HG03095 (cell line): ENCODE results near the gene THAP8.
A peak's percentile ranks its signal among the peaks of the same experiment; 100 is the strongest.
"Not testable (repeated sequence)": the region's sequence is repeated elsewhere in the genome, so short reads cannot be mapped to it uniquely, and the experiment has no call there.

ENCODE experiments used
- ATAC-seq: cut with Tn5 transposase; IDR thresholded peaks from one replicate; pipeline ENCODE4 v1.9.1; 2021; ENCODE audit warnings: moderate library complexity; ENCODE audit not compliant: unreplicated experiment

The THAP8 gene

GRCh38 chr19:36068810-36069499, 14.9 kb upstream of the THAP8 start:
- not testable (repeated sequence) for ATAC-seq

GRCh38 chr19:36067681-36068080, 13.6 kb upstream of the THAP8 start:
- no peak for ATAC-seq

GRCh38 chr19:36064826-36065225, 10.7 kb upstream of the THAP8 start:
- ATAC-seq = no peak

DNA sequence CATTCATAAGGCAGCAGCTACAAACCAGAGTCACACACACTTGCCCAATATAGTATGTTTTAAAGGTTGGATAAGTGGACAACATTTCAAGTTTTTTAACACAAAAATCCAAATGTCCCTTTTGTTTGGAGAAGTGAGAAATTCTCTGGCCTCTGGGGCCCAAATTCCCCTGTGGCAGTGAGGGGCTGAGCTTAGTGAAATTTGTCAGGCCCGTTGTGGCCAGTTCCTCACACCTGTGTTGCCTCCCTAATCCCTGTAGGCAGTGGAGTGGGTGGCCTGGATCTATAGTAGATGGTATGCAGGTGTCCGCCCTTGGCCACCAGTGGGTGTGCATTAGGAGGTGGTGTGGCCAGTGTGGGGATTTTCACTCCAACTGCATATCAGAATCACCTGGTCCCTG, 7.3 kb upstream of the THAP8 start:
- no peak for ATAC-seq

- no peak for ATAC-seq
Measured at GRCh38 chr19:36060430-36060829, 6.3 kb upstream of the THAP8 start.

- ATAC-seq = no peak
Measured at GRCh38 chr19:36059180-36059910, 5.3 kb upstream of the THAP8 start.

GRCh38 chr19:36058481-36059179, 4.5 kb upstream of the THAP8 start:
- ATAC-seq = no peak

GRCh38 chr19:36054733-36055686, 925 bp upstream of the THAP8 start, which contains the start of gene WDR62:
TSS of gene WDR62 (plus strand) at chr19:36054897. CDS start at chr19:36054972, 75 bp downstream.
- peak; percentile 56 for ATAC-seq

DNA sequence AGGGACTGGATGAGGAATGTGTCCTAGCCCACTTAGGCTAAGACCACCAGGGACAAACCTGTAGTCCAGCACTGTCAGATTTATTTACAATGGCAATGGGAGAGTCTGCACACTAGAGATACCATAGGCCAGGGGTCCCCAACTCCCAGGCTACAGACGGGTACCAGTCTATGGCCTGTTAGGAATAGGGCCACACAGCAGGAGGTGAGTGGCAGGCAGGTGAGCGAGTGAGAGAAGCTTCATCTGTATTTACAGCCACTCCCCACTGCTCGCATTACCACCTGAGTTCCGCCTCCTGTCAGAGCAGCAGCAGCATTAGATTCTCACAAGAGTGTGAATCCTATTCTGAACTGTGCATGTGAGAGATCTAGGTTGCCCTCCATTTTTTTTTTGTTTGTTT, 2.4 kb downstream of the THAP8 start:
- ATAC-seq = no peak

- no peak for ATAC-seq
Measured at GRCh38 chr19:36051236-36051635, 2.8 kb downstream of the THAP8 start.

DNA sequence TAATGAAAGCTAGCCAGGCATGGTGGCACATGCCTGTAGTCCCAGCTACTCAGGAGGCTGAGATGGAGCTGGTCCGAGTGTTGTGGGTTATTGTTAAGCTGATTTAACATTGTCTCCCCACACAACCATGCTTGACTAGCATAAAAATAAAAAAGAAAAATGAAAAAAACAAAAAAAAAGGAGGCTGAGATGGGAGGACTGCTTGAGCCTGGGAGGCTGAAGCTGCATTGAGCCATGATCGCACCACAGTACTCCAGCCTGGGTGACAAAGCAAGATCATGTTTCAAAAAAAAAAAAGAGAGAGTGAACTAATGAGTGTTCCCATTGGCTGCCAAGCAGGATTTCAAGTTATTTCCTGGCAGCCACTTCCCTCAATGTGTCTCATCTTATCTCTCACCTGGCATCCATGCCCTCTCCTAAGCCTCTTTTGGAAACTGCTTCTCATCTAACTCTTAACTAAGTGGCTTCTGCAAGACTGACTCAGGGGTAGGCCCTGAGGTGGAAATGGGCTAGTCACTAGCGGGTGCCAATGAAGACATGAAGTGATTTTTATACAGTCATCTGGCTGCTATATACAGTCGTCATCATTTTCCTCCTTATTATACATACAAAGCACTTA, 4.9 kb downstream of the THAP8 start:
- no peak for ATAC-seq

DNA sequence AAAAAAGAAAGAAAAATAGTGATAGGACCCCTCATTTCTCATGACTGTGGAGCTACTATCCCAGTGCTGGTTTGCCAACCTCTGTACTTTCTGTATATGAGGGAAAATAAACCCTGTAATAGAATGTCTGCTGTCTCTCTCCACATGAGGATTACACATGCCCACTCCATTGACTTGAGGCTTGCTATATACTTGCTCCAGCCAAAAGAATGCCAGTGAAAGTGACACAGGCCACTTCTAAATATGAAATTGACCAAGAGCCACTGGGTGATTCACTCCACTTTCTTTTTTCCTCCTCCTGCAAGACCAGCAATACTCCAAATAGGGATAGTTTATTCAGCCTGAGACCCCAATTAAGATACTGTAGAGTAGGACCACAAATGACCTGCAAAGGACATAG, 6.2 kb downstream of the THAP8 start:
- no peak for ATAC-seq

DNA sequence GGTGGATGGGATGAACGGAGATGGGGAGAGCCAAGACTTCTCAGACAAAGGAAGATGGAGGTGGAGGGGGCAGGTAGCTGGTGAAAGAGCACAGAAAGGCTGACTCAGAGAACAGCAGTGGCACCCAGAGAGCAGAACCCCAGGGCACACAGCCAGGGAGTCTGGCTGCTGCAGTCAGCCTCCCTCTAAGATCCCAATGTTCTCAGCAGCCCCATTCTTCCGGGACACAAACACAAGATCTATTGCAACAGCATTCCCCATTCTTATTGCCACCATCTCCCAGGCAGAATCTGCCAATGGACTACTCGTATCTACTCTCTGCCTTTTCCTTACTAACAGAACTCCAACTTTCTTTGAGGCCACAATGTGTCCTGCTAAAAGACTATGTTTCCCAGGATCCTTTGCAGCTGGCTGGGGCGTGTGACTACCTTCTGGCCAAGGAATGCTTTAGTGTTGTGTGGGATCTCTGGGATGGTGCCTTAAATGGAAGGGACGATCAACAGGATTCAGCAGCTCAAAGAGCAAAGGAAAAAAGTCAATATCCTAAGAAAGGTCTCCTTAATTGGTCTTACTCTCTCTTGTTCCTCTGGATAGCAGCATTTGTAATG, 7.5 kb downstream of the THAP8 start:
- ATAC-seq = no peak

DNA sequence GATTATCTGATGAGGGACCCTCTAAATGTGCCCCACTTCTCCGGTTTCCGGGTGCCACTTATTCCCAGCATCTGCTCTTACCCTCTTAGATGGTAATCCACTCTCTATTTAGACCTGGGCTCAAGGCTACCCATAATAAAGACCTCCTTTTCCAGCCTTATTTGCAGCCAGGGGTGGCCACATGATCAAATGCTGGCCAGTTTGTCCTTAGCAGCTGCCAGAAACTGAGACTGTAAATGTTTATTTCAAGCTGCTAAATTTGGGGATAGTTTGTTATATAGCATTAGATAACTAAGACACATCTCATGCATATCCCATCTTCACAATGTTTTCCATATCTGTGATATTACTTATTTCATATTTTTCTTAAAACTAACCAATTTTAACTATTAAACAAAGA, 10.1 kb downstream of the THAP8 start:
- ATAC-seq = no peak

- ATAC-seq = no peak
Measured at GRCh38 chr19:36041831-36042230, 12.3 kb downstream of the THAP8 start.

GRCh38 chr19:36041092-36041491, 13.0 kb downstream of the THAP8 start:
- ATAC-seq = not testable (repeated sequence)

GRCh38 chr19:36040495-36040894, 13.6 kb downstream of the THAP8 start:
- ATAC-seq = no peak

DNA sequence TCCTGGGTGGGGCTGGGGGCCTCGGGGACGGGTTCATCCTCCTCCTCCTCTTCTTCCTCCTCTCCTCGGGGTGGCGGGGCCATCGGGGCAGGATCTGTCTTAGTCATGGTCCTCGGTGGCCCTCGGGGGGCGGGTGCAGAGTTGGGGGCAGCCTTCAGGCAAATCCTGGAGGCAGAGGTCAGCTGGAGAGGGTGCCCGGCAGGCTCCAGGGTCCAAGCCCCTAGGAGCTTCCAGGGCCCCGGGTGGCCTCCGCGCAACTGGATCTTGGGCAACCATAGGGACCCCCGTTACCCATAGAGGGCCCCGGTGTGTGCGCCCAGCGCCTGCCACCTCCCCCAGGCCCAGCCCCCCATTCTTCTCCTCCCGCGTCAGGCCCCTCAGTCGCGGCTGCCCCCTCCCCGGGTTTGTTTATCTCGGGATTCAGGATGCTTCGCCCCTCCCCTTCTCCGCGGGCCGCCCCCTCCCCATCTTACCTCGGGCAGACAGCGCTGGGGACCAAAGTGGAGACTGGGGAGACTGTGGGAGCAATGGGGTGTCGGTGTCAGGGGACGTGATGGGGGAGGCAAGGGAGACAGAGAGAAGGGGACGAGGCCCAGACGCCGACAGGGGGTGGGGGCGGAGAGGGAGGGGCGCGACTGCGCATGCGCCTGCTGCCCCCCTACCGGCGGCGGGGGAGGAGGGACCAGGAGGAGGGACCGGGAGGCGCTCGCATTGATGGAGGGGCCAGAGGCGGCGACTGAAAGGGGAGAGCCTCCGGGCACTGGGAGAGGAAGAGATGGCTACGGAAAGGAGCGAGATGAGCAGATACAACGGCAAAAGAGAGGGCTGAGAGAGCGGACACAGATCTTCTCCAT, 21.6 kb downstream of the THAP8 start, which contains the start of gene CLIP3:
Gene CLIP3, minus strand, starts transcription at position 623 of the 854 bp plus-strand sequence. Its CDS starts 516 bp downstream, at position 107.
- no peak for ATAC-seq

DNA sequence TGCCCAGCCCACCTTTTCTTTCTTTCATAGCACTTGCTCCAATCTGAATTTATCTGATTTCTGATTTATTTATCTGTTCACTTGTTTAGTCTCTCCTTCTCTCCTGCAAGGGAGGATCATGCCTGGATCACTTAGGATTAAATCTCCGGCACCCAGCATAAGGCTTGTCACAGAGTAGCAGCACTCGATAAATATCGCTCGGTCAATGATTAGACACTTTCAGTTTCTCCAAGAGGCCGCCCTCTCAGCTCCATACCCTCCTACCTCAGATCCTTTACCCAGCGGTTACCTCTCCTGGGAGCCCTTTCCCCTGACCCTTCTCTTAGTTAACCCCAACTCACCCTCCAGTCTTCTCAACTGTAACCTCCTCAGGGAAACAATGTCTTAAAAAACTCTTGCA, 22.8 kb downstream of the THAP8 start:
- ATAC-seq = no peak
